Measurements from ENCODE around the gene AQP11.

Gene AQP11

GRCh38 chr11:77561257-77561656, 28.5 kb upstream of the AQP11 start:
- Histone ChIP-seq H3K4me2 (ENCODE audit: insufficient read depth, low read length) (no peak overlapping the region), H3K9ac (ENCODE audit: low read depth, low read length) (no peak overlapping the region), H3K4me3 (ENCODE audit: low read depth in 1 of 2, low read length in 2 of 2) (no peak overlapping the region), H3K27ac (ENCODE audit: low read length) (no peak overlapping the region), H4K20me1 (ENCODE audit: insufficient read depth, low read length) (no peaks in the 10 kb centered on the region), H3K36me3 (ENCODE audit: insufficient read depth, low read length) (no peaks in the 10 kb centered on the region), H2AFZ (ENCODE audit: low read depth, low read length) (no peak overlapping the region), H3K9me3 (ENCODE audit: insufficient read depth, low read length, severe bottlenecking) (no peaks in the 10 kb centered on the region), H3K27me3 (ENCODE audit: insufficient read depth, low read length, poor library complexity) (no peaks in the 10 kb centered on the region), H3K79me2 (ENCODE audit: insufficient read depth, low read length) (no peaks in the 10 kb centered on the region), H3K4me1 (ENCODE audit: insufficient read depth, low read length) (no peaks in the 10 kb centered on the region)
- no peak for TF ChIP-seq CTCF (IDR thresholded peaks at IDR 0.05; ENCODE audit: borderline replicate concordance, extremely low read depth, low read length, poor library complexity, severe bottlenecking)
- TF ChIP-seq EZH2 (IDR thresholded peaks at IDR 0.05; ENCODE audit: borderline replicate concordance, low read depth, low read length, severe bottlenecking) = no peak
- DNase-seq (no peak), ATAC-seq (ENCODE audit: insufficient read depth, low read depth) (no peak)

- H3K9me3 ChIP-seq (ENCODE audit: insufficient read depth, low read length, severe bottlenecking) = no peaks in the 10 kb centered on the region
- no peaks in the 10 kb centered on the region for H3K4me1 ChIP-seq (ENCODE audit: insufficient read depth, low read length)
- TF ChIP-seq CTCF (IDR thresholded peaks at IDR 0.05; ENCODE audit: borderline replicate concordance, extremely low read depth, low read length, poor library complexity, severe bottlenecking) (no peak), EZH2 (IDR thresholded peaks at IDR 0.05; ENCODE audit: borderline replicate concordance, low read depth, low read length, severe bottlenecking) (no peak)
- no peaks in the 10 kb centered on the region for H3K79me2 ChIP-seq (ENCODE audit: insufficient read depth, low read length)
- no peak for DNase-seq
- no peak overlapping the region for H3K4me2 ChIP-seq (ENCODE audit: insufficient read depth, low read length)
- H3K27me3 ChIP-seq (ENCODE audit: insufficient read depth, low read length, poor library complexity) = no peaks in the 10 kb centered on the region
- peaks cover 3% of the 10 kb centered on the region; the same call in 1 of the 2 replicates for H3K36me3 ChIP-seq (ENCODE audit: insufficient read depth, low read length)
- no peak overlapping the region for H3K9ac ChIP-seq (ENCODE audit: low read depth, low read length)
- no peak overlapping the region for H3K27ac ChIP-seq (ENCODE audit: low read length)
- no peaks in the 10 kb centered on the region for H4K20me1 ChIP-seq (ENCODE audit: insufficient read depth, low read length)
- ATAC-seq (ENCODE audit: insufficient read depth, low read depth) = no peak
- no peak overlapping the region for H3K4me3 ChIP-seq (ENCODE audit: low read depth in 1 of 2, low read length in 2 of 2)
- no peak overlapping the region for H2AFZ ChIP-seq (ENCODE audit: low read depth, low read length)
These were observed 21.4 kb upstream of the AQP11 start for GRCh38 chr11:77568306-77568705.

- no peak for TF ChIP-seq EZH2 (IDR thresholded peaks at IDR 0.05; ENCODE audit: borderline replicate concordance, low read depth, low read length, severe bottlenecking)
- TF ChIP-seq CTCF (IDR thresholded peaks at IDR 0.05; ENCODE audit: borderline replicate concordance, extremely low read depth, low read length, poor library complexity, severe bottlenecking) = no peak
- H3K27me3 ChIP-seq (ENCODE audit: insufficient read depth, low read length, poor library complexity) = no peaks in the 10 kb centered on the region
- DNase-seq (no peak), ATAC-seq (ENCODE audit: insufficient read depth, low read depth) (no peak)
- no peak overlapping the region for H3K4me3 ChIP-seq (ENCODE audit: low read depth in 1 of 2, low read length in 2 of 2)
- H3K9me3 ChIP-seq (ENCODE audit: insufficient read depth, low read length, severe bottlenecking) = no peaks in the 10 kb centered on the region
- H3K27ac ChIP-seq (ENCODE audit: low read length) = no peak overlapping the region
- peaks cover 3% of the 10 kb centered on the region; the same call in 1 of the 2 replicates for H3K36me3 ChIP-seq (ENCODE audit: insufficient read depth, low read length)
- H4K20me1 ChIP-seq (ENCODE audit: insufficient read depth, low read length) = no peaks in the 10 kb centered on the region
- H3K4me2 ChIP-seq (ENCODE audit: insufficient read depth, low read length) = no peak overlapping the region
- no peak overlapping the region for H3K9ac ChIP-seq (ENCODE audit: low read depth, low read length)
- no peaks in the 10 kb centered on the region for H3K4me1 ChIP-seq (ENCODE audit: insufficient read depth, low read length)
- H2AFZ ChIP-seq (ENCODE audit: low read depth, low read length) = no peak overlapping the region
- no peaks in the 10 kb centered on the region for H3K79me2 ChIP-seq (ENCODE audit: insufficient read depth, low read length)
These were observed 20.7 kb upstream of the AQP11 start for GRCh38 chr11:77568916-77569675.
